ENCODE results near the gene GP1BA. TPM values are rescaled to one million over a fixed set of nuclear protein-coding genes. Genes with fewer than 3 reads are reported as not detected.

Gene GP1BA
- total RNA-seq: not detected

DNA sequence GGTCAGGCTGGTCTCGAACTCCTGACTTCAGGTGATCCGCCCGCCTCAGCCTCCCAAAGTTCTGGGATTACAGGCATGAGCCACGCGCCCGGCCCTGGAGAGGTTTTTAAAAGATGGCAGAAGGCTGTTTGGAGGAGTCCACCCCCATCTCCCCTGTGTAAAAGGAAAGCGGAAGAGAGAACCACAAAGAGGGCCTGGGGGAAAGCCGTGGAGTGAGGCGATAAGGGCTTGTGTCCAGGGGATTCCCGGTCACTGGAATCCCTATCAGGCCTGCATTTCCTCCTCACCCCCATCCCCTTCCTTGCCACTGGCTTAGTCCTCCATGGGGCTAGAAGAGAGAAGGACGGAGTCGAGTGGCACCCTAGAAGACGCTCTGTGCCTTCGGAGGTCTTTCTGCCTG, at the start of gene GP1BA:
Gene GP1BA, plus strand, starts transcription at position 315 of the 400 bp plus-strand sequence. CDS start 328 bp downstream, outside the sequence.

DNA sequence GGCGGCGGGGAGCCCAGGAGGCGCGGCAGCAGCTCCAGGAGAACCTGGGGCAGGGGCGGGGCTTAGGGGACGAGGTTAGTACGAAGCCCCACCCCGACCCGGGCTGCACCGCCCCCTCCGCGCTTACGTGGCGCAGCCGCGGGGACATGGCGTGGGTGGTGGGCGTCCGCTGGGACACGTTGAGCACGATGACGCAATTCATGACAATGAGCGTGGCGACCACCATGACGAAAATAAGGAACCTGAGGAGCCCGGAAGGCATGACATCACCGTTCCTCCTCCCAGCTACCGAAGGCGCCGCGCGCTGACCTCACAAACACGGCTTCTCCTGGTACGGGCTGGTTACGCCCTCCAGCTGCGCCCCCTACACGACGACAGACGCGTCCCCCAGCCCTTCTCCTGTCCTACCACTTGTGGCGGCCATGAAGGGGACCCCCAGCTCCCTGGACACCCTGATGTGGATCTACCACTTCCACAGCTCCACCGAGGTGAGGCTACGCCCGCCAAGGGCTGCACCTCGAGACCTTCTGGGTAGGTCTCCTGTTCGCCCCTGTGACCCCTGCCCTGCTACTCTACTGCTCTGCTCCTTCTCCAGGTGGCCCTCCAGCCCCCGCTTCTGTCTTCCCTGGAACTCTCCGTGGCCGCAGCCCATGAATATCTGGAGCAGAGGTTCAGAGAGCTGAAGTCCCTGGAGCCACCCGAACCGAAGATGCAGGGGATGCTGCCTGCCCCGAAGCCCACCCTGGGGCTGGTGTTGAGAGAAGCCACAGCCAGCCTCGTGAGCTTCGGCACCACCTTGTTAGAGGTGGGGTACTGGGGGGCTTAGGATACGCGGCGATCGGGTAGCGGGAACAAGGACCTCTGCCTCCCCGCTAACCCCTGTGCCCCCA, 32.5 kb upstream of the GP1BA start, which contains the start of gene C17orf107:
Gene C17orf107, plus strand, starts transcription at position 196 of the 890 bp plus-strand sequence. Its CDS starts 227 bp downstream, at position 423.

GRCh38 chr17:4903051-4903818, 28.8 kb upstream of the GP1BA start, which contains the start of gene CHRNE:
CHRNE (minus strand) TSS chr17:4903098; CDS start chr17:4903063, 35 bp downstream.

GRCh38 chr17:4939796-4940554, 7.9 kb downstream of the GP1BA start, which contains the start of the genes RNF167 and SLC25A11:
RNF167 (plus strand) TSS chr17:4940268; CDS start chr17:4940910, 642 bp downstream.
SLC25A11 (minus strand) TSS chr17:4940046; CDS start chr17:4939910, 136 bp downstream.

GRCh38 chr17:4948166-4948930, 16.3 kb downstream of the GP1BA start, which contains the start of gene PFN1:
PFN1 (minus strand) TSS chr17:4948530; CDS start chr17:4948394, 136 bp downstream.

DNA sequence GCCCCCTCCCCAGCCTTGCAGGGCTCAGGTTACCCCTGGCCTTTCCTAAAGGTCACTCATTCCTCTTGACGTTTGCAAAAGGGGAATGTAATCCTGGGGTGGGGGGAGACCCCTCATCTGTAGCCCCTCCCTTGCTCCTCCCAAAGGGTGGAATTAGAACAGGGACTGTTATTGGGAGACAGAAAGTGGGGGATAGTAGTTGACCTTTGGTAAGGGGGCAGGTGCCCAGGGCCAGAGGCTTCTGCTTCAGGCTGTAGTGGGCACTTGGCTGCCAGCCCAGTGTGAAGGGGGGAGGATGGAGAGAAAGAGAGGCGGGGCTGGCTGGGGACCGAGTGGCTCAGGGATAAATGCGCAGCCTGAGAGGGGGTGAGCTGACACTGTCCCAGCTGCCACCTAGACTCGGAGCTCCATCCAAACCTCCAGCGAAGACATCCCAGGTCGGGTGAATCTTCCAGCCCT, 18.7 kb downstream of the GP1BA start, which contains the start of gene ENO3:
Gene ENO3, plus strand, starts transcription at position 374 of the 459 bp plus-strand sequence. CDS start 711 bp downstream, outside the sequence.

GRCh38 chr17:4967539-4968485, 35.7 kb downstream of the GP1BA start, which contains the start of gene SPAG7:
SPAG7 (minus strand) TSS chr17:4967817; CDS start chr17:4967804, 13 bp downstream.

Small RNA genes within 50 kb of the gene (small RNA-seq; reads per million reads assigned to genes)
- gene MIR6864 (0 to 0.23 reads per million in 2 donors), gene MIR6865 (0 to 0.09 reads per million in 2 donors)

Other genes with a start within 250 kb of the GP1BA start
- 10 to 100 TPM; 24.4 to 31.6 TPM for gene PELP1, start 228.1 kb upstream of the GP1BA start, total RNA-seq
- gene ARRB2, start 221.6 kb upstream of the GP1BA start, total RNA-seq: 1 to 10 TPM; 8.3 to 9.7 TPM
- 10 to 100 TPM; 17.0 to 18.2 TPM for gene MED11, start 200.8 kb upstream of the GP1BA start, total RNA-seq
- gene ZMYND15, start 192.4 kb upstream of the GP1BA start, total RNA-seq: under 1 TPM; under 0.01 to 0.69 TPM
- 1 to 10 TPM; 1.7 to 6.5 TPM for gene CXCL16, start 192.3 kb upstream of the GP1BA start, total RNA-seq
- gene TM4SF5, start 160.4 kb upstream of the GP1BA start, total RNA-seq: not detected
- gene VMO1, start 145.9 kb upstream of the GP1BA start, total RNA-seq: not detected
- not detected for gene GLTPD2, start 143.3 kb upstream of the GP1BA start, total RNA-seq
- gene PSMB6, start 136.1 kb upstream of the GP1BA start, total RNA-seq: 100 to 1,000 TPM; 137 to 165 TPM
- gene PLD2, start 125.1 kb upstream of the GP1BA start, total RNA-seq: 10 to 100 TPM in 1 of 2 donors, 1 to 10 TPM in 1; 8.9 to 10.3 TPM
- 10 to 100 TPM; 37.6 to 40.6 TPM for gene MINK1, start 98.9 kb upstream of the GP1BA start, total RNA-seq
- under 1 TPM in 1 of 2 donors, not detected in 1; 0.69 TPM for gene C17orf107, start 32.7 kb upstream of the GP1BA start, total RNA-seq
- gene CHRNE, start 29.2 kb upstream of the GP1BA start, total RNA-seq: under 1 TPM in 1 of 2 donors, not detected in 1; 0.69 TPM
- 100 to 1,000 TPM in 1 of 2 donors, 10 to 100 TPM in 1; 92.9 to 111 TPM for gene SLC25A11, start 7.8 kb downstream of the GP1BA start, total RNA-seq
- 10 to 100 TPM; 32.0 to 42.0 TPM for gene RNF167, start 8.0 kb downstream of the GP1BA start, total RNA-seq
- 100 to 1,000 TPM; 444 to 707 TPM for gene PFN1, start 16.3 kb downstream of the GP1BA start, total RNA-seq
- gene ENO3, start 18.8 kb downstream of the GP1BA start, total RNA-seq: 1 to 10 TPM; 2.7 to 5.5 TPM
- 10 to 100 TPM; 22.4 to 30.0 TPM for gene SPAG7, start 35.5 kb downstream of the GP1BA start, total RNA-seq
- 10 to 100 TPM in 1 of 2 donors, 1 to 10 TPM in 1; 9.0 to 20.0 TPM for gene CAMTA2, start 55.4 kb downstream of the GP1BA start, total RNA-seq
- under 1 TPM; under 0.01 to 0.69 TPM for gene INCA1, start 65.2 kb downstream of the GP1BA start, total RNA-seq
- gene KIF1C, start 65.7 kb downstream of the GP1BA start, total RNA-seq: 10 to 100 TPM; 25.1 to 29.6 TPM
- gene SLC52A1, start 103.1 kb downstream of the GP1BA start, total RNA-seq: not detected
- gene ZFP3, start 146.2 kb downstream of the GP1BA start, total RNA-seq: 1 to 10 TPM in 1 of 2 donors, under 1 TPM in 1; 0.67 to 1.7 TPM
- gene ZNF232, start 179.6 kb downstream of the GP1BA start, total RNA-seq: 1 to 10 TPM; 5.2 to 8.7 TPM
- gene USP6, start 183.8 kb downstream of the GP1BA start, total RNA-seq: not detected

Data from melanocyte of skin (primary cell).